C4-2B (cell line): ENCODE measurements around the gene PREB.

Experiments used
- ZFX ChIP-seq: fragments of 450-650 bp; IDR thresholded peaks from 2 replicates; pipeline ENCODE4 v1.6.1; 2017
- TF ChIP-seq, protein P1 (sequence below): fragments of 450-650 bp; conservative IDR thresholded peaks from 2 replicates; pipeline ENCODE4 v1.5.1; 2017; ENCODE audit warnings: mild to moderate bottlenecking

DNA sequence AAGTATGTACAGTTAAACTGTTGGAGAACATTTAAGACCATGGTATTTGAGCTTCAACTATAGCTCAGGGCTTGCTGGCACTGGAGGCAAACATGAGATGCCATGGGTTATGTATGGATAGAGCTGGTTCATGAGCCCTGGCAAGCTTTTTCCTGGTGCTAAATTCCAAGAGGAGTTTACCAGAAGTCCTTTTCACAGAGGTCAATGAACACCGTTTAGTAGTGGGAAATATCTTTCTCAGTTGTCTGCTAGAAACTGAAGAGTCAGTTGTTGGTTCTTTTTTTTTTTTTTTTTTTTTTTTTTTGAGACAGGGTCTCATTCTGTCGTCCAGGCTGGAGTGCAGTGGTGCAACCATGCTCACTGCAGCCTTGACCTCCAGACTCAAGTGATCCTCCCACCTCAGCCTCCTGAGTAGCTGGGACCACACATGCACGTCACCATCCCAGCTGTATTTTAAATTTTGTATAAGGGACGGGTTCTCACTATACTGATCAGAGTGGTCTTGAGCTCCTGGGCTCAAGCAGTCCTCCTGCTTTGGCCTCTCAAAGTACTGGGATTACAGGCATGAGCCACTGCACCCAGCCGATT is 46.5 kb downstream of the PREB start:
- TF ChIP-seq, protein P1, sequence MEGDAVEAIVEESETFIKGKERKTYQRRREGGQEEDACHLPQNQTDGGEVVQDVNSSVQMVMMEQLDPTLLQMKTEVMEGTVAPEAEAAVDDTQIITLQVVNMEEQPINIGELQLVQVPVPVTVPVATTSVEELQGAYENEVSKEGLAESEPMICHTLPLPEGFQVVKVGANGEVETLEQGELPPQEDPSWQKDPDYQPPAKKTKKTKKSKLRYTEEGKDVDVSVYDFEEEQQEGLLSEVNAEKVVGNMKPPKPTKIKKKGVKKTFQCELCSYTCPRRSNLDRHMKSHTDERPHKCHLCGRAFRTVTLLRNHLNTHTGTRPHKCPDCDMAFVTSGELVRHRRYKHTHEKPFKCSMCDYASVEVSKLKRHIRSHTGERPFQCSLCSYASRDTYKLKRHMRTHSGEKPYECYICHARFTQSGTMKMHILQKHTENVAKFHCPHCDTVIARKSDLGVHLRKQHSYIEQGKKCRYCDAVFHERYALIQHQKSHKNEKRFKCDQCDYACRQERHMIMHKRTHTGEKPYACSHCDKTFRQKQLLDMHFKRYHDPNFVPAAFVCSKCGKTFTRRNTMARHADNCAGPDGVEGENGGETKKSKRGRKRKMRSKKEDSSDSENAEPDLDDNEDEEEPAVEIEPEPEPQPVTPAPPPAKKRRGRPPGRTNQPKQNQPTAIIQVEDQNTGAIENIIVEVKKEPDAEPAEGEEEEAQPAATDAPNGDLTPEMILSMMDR = no peak
- TF ChIP-seq ZFX = no peak
